ENCODE data around the gene ADISSP.

ADISSP gene

GRCh38 chr20:3767427-3768341 is at the start of gene ADISSP:
ADISSP (minus strand) TSS chr20:3767753; CDS start chr20:3760100, 7,653 bp downstream.
- DNase-seq (ENCODE audit: low spot score), result peak; percentile 100

GRCh38 chr20:3815703-3816315 is 48.3 kb upstream of the ADISSP start:
- no peak for DNase-seq (ENCODE audit: low spot score)

GRCh38 chr20:3814928-3815495 is 47.5 kb upstream of the ADISSP start:
- no peak for DNase-seq (ENCODE audit: low spot score)

- no peak for DNase-seq (ENCODE audit: low spot score)
Measured at GRCh38 chr20:3813848-3814581, 46.5 kb upstream of the ADISSP start.

- DNase-seq (ENCODE audit: low spot score), result no peak
Measured at GRCh38 chr20:3812975-3813847, 45.7 kb upstream of the ADISSP start.

- DNase-seq (ENCODE audit: low spot score), result no peak
Measured at GRCh38 chr20:3812259-3812681, 44.7 kb upstream of the ADISSP start.

- peak; percentile 96 for DNase-seq (ENCODE audit: low spot score)
Measured at GRCh38 chr20:3811467-3812258, 44.1 kb upstream of the ADISSP start.

GRCh38 chr20:3808544-3808943 is 41.0 kb upstream of the ADISSP start:
- no peak for DNase-seq (ENCODE audit: low spot score)

- DNase-seq (ENCODE audit: low spot score), result no peak
Measured at GRCh38 chr20:3804781-3805180, 37.2 kb upstream of the ADISSP start.

- no peak for DNase-seq (ENCODE audit: low spot score)
Measured at GRCh38 chr20:3804254-3804751, 36.8 kb upstream of the ADISSP start.

GRCh38 chr20:3803854-3804253 is 36.3 kb upstream of the ADISSP start:
- no peak for DNase-seq (ENCODE audit: low spot score)

GRCh38 chr20:3803289-3803688 is 35.7 kb upstream of the ADISSP start:
- no peak for DNase-seq (ENCODE audit: low spot score)

GRCh38 chr20:3802524-3803239 is 35.1 kb upstream of the ADISSP start:
- no peak for DNase-seq (ENCODE audit: low spot score)

- DNase-seq (ENCODE audit: low spot score), result no peak
Measured at GRCh38 chr20:3801846-3802245, 34.3 kb upstream of the ADISSP start.

- DNase-seq (ENCODE audit: low spot score), result no peak
Measured at GRCh38 chr20:3801299-3801698, 33.7 kb upstream of the ADISSP start.

GRCh38 chr20:3800878-3801260 is 33.3 kb upstream of the ADISSP start:
- no peak for DNase-seq (ENCODE audit: low spot score)

GRCh38 chr20:3800256-3800877 is 32.8 kb upstream of the ADISSP start:
- DNase-seq (ENCODE audit: low spot score), result no peak

GRCh38 chr20:3798908-3799248 is 31.3 kb upstream of the ADISSP start:
- DNase-seq (ENCODE audit: low spot score), result no peak

GRCh38 chr20:3798373-3798768 is 30.8 kb upstream of the ADISSP start:
- DNase-seq (ENCODE audit: low spot score), result no peak

All from AG08396 (cell line).